Raji (cell line): ENCODE data around the gene GALNT2.

ENCODE experiments used
- POLR2A ChIP-seq: IDR thresholded peaks from 2 replicates; pipeline ENCODE4 v1.6.1; 2011; ENCODE audit warnings: low read depth, low read length, control low read depth; ENCODE audit not compliant: insufficient read depth

GALNT2 gene

DNA sequence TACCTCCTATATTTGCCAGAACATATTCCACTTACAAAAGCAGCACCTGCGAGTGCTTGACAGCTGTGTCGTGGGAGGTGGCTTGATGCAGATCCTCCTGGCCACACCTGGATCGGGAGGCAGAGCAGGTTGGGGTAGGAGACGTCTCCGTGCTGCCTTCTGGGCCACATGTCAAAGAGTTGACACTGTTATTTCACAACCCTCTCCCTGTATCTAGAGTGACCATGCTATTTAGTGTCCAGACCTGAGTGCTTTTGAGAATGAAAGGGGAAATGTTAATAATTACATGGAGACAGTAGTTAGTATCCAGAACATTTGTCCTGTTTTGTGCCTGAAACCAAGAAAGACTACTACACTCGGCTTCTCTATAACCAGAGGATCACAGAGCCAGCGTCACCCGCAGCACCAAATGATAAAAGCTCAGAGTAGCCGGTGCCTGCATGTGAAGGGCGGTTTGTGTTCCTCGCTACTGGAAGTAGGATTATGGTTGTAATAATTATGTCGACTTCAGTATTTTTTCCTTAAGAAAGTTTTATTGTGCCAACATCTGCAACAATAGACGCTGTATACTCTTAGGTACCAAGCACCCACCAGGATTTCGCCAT lies 77.1 kb downstream of the GALNT2 start:
- TF ChIP-seq POLR2A = no peak

DNA sequence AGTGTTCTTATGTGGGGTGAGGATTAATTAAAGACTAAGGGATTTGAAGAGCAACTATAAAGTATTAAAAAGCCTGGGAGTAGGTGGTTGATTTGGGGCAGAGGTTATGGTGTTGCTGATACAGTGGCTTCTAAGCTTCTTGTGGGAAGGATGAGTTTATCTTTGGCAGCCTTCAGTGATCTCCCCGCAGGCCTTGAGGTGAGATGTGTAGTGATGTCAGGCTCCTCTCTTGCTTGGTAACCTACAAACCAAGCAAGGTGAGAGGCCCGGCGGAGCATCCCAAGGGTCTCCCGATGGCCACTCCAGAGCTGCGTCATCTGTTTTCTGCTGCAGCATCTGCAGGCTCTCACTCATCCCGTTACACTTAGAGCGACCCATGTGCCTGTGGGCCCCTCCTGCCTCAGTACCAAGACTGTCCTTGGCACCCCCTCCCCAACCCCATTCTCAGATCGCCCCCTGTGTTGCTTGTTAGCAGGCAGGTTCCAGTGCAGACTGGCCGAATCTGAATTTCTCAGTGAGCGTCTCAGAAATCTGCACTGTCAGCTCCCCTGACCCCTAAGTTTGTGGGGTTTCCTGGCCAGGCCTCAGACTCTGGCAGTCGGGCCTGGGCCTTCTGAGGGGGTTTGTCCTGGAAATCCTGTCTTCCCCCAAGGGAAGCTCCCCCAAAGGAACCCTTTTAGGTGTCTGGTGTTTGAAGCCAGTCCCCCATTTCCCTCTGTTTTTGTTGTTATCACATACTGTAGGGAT lies 77.9 kb downstream of the GALNT2 start:
- no peak for TF ChIP-seq POLR2A

DNA sequence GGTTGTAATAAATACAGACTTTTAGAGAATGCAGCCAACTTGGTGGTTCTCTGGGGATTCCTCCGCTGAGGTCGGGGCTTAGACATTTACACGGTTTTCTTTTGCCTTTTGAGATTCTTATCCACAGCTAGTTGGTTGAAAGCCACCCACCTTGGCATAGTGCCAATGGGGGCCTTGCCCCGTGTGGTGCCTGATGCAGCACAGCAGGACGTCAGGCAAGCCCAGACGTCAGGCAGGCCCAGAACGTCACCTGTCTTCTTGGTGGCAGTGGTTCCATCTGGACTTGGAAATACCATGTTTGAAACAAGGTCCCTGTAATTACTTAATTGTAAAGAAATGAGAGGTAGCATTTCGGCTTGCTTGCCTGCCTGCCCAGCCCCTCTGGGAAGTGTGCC lies 78.5 kb downstream of the GALNT2 start:
- no peak for TF ChIP-seq POLR2A

DNA sequence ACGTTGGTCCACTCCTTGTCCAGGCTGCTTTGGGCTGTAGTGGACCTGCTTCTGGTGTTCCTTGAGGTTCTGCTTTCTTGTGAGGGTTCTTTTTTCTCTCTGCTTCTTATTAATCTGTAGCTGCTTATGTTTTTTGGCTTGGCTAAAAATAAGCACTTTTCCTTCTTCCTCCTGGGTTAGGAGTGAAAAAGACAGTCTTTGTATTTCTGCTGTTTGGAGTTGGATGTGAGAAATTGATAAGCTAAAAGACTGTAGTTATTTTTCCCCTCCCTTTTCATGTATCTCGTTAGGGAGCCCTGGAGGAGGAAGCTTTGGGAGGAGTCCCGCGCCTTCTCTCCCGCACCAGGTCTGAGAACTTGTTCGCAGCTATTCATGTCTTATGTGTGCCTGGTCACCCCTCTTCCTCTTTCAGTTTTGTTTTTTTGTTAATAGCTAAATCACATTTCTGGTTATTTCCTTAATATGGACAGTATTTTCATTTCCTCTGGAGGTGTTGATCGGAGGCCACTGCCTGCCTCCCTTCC lies 79.0 kb downstream of the GALNT2 start:
- no peak for TF ChIP-seq POLR2A

DNA sequence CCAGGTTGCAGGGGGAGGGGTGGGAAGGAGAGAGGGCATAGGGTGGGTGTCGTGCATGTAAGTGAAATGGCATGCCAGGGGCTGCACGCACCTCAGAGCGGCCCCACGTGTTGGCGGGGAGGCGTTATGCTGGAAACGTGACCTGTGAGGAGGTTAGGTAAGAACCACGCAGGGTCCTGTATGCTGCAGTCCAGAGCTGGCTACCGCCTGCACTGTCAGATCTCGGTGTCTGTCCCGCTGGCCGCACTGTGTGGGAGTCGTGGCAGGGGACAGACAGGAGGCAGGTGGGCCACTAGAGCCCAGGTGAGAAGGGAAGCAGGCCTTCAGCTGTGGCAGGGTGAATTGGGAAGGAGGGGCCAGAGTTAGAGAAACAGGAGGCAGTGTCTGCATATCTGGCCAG lies 79.7 kb downstream of the GALNT2 start:
- TF ChIP-seq POLR2A = no peak

DNA sequence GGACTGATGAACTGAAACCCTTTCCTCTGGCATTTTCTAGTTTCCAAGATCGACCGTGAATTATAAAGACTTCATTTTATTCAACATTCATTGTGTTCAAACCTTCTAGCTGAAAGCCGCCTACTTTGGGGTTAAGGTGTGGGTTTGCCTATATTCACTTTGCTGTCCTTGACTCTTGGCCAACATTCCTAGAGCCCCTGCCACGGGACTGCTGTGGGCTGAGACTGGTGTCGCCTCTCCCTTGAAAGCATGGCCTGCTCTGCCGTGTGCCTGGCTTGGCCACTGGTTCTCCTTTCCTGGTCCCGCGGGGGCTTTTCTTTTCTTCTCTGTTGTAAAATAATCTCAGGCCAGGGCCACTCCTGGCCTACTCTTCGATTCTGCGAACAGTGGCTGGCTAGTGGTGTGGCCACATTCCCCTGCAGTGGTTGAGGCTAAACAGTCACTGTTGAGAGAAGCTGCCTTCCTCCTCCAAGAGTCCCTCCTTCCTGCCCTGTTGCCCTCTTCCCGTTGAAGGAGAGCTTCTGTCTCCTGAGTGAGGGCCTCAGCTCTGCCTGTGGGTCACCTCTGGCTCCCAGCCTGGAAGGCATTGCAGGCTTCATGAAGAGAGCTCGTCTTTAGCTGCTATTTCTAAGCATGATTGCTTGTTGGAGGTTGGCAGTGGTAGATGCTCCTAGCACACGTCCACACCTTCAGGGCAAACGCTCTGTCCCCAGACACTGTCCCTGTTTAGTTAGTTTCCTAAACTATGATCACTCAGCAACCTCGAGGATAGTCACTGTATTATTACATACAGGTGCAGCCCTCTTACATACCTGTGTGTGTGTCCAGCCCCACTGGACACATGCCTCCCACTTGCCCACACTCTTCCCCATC lies 80.5 kb downstream of the GALNT2 start:
- no peak for TF ChIP-seq POLR2A

DNA sequence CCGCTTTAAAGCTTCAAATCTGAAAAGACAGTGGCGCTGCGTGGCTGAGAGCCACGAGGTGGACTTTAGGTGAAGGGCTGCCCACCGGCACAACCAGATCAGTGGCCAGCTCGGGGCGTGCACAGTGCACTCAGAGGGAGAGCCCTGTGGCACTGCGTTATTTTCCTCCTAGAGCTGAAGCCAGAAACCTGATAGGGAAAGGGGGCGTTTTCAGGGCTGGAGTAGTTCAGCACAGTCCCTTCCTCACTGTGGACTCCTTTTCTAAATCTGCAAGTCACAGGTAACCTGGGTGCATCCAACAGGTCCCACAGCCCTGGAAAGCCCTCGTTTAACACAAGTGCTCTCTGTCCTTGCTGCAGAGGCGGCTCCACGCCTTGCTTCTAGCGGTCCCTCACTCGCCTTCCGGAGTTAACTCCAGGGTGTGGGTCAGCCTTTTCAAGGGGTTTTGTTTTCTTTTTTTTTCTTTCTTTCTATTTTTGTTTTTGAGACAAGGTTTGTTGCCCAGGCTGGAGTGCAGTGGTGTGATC lies 81.2 kb downstream of the GALNT2 start:
- no peak for TF ChIP-seq POLR2A

DNA sequence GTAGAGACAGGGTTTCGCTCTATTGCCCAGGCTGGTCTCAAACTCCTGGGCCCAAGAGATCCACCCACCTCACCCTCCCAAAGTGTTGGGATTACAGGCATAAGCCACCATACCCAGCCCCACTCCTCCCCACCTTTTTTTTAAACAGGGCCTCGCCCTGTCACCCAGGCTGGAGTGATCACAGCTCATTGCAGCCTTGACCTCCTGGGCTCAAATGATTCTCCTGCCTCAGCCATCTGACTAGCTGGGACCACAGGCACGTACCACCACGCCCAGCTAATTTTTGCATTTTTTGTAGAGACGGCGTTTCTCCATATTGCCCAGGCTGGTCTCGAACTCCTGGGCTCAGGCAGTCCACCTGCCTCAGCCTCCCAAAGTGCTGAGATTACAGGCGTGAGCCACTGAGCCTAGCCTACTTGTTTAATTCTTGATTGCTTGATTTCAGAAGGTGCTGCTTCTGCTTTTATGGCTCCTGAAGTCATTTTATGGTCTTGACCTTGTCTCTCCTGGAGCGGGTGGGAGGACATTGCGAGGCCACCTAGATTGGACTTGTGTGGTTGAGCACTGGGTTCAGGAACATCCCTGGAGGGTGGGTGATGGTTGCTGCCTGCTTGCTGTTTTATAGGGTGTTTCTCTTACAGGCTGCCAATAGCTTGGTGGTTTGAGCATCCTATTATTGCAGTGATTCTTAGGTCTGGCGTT lies 81.9 kb downstream of the GALNT2 start:
- TF ChIP-seq POLR2A = no peak

DNA sequence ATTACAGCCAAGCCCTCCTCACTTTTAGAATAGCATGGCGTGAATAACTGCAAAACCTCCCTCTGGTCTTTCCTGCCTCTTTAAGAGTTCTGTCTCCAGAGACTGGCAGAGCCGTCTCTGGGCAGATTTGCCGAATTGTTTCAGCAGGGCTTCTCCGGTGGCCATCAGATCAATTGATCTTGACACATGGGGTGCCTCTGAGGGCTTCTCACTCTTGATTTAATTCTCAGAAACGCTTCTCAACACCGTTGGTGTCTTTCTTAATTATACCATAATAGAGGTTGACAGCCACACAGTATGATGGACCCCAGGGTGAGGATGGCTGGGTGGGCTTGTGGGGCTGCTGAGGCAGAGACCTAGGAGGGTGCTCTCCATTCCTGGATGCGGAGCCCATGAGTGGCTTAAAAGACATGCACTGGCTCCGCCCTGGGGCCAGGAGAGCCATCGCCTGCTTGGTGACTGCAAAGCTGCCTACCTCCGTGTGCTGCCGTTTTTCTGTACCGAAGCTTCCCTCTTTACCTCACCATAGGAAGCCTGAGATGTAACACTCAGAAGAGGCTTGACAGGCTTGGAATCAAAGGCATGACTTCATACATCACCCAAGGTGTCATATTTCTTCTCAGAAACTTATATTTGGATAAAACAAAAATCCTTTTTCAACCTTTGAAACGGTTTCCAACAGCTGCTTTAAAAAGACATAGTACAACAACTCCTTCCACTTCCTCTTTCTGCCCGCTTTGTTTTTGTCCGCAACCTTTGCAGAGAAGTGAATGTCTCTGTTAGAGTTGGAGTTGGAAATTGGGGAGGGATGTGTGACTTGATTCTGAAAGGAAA lies 82.9 kb downstream of the GALNT2 start:
- TF ChIP-seq POLR2A = no peak

DNA sequence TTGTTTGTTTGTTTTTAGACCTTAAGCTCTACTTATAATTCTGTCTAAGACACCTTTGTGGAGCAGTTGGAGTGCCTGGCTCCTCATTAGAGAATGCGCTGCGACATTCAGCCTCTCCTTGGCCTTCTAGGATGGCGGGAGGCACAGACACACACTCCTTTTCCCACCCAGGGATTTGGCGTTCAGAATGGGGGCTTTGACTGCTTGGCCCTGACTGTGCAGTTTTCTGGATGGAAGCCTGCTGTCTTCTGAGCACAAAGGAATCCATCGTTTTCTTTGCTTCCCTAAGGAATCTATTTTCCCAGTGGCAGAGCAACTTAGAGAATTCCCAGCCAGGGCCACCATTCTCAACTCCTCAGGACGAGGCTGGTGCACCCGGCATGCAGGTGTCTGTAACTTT lies 83.6 kb downstream of the GALNT2 start:
- TF ChIP-seq POLR2A = no peak

DNA sequence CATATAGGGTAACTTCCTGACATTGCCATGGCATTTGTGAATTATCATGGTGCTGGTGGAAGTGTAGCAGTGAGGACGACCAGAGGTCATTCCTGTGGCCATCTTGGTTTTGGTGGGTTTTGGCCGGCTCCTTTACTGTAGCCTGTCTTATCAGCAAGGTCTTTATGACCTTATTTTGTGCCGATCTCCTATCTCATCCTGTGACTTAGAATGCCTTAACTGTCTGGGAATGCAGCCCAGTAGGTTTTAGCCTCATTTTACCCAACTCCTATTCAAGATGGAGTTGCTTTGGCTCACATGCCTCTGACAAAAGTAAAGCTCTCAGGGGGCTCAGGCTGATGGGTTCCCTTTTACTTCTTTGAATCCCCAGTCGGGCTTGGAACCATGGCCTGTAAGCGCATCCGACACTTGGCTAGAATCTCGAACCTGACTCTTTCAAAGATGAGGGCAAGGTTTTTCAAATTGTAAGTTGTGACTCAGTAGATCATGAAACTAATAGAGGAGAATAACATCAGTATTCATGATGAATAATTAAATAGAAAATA lies 85.0 kb downstream of the GALNT2 start:
- no peak for TF ChIP-seq POLR2A

DNA sequence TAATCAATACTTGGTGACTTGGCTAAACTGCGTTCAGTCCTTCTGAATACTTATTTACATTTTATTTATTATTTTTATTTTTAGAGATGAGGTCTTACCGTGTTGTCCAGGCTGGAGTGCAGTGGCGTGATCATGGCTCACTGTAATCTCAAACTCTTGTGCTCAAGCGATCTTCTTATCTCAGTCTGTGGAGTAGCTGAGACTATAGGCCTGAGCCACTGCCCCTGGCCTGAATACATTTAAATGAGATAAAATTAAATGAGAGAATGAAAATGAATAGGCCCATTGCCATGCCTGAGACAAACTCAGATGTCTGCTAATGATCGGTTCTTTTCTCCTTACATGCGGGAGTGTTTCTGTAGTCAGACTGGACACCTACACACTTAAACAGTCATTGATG lies 86.0 kb downstream of the GALNT2 start:
- TF ChIP-seq POLR2A = no peak

DNA sequence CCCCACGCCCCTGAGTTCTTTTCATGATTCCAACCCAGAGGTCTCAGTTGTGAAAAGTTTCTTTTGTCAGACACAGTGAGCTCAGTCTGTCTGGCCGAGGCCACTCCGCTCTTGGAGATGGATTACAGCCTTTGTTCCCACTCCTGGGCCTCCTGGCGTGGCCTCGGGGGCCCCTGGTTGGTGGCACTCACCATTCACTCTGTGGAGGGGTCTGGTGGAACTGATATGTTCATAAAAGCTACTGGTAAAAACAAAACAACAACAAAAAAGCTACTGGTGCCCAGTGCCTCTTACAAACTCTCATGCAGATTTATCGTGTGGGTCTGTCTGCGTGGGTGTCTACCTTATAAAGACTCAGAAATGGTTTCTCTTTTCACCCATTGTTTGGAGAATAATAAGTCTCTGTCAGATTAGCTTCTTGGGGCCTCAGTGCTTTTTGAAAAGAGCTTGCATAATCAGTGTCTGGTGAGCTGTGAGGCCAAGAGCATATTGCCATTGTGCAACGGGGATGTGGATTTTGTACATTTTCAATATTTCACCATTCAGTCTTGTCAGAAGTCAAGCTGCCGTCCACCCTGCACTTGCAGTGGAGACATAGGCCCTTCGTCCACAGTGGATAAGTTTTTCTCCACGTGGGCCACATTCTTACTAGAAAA lies 86.7 kb downstream of the GALNT2 start:
- TF ChIP-seq POLR2A = no peak
